AG04450 (cell line): ENCODE measurements around the gene CYFIP2. TPM values are rescaled to one million over a fixed set of nuclear protein-coding genes. Genes with fewer than 3 reads are reported as not detected.

Source experiments
- CTCF ChIA-PET: fragments of 300-600, 350-600 bp; formaldehyde crosslinking; extraction: SDS; loops from one replicate; lab custom pipeline; 2022; ENCODE audit warnings: antibody characterized with exemption, inconsistent platforms; lab: Charles Lee
- POLR2A ChIA-PET: fragments of 350-600 bp; formaldehyde crosslinking; extraction: SDS; loops from one replicate; lab custom pipeline; 2021; ENCODE audit warnings: antibody characterized with exemption, inconsistent platforms; lab: Yijun Ruan, JAX
- DNase-seq: peaks from one replicate; pipeline ENCODE4 v3.0.0-alpha.2; 2011; ENCODE audit warnings: low read depth, low spot score
- H3K27ac ChIP-seq: one replicate; pipeline ENCODE4 v1.5.1; 2012; ENCODE audit warnings: low read depth, low read length, control low read depth
- H3K27me3 ChIP-seq: one replicate; pipeline ENCODE4 v1.6.0; 2012; ENCODE audit warnings: low read length; ENCODE audit not compliant: control insufficient read depth, insufficient read depth
- H3K4me3 ChIP-seq: 2 replicates; pipeline ENCODE4 v1.5.1; 2011; ENCODE audit warnings: mild to moderate bottlenecking, low read depth, low read length, control low read depth
- H3K9me3 ChIP-seq: 2 replicates; pipeline ENCODE4 v1.5.1; 2012; ENCODE audit warnings: low read length; ENCODE audit not compliant: control insufficient read depth, insufficient read depth
- CTCF ChIP-seq: IDR thresholded peaks from 2 replicates; pipeline ENCODE4 v1.5.1; 2011; ENCODE audit warnings: low read depth, low read length, control low read depth, inconsistent platforms
- polyA plus RNA-seq: library from polyadenylated mRNA; depleted of rRNA; stranded (reverse); fragments of >200 nt; gene quantifications from 2 replicates; pipeline ENCODE4 v1.2.3, GENCODE V29; 2011

Gene CYFIP2
- polyA plus RNA-seq, 1 experiment, result 3.2 TPM

GRCh38 chr5:157358871-157359270 is 92.9 kb downstream of the CYFIP2 start:
- no peak for TF ChIP-seq CTCF
- Histone ChIP-seq H3K27ac (no peak overlapping the region), H3K4me3 (no peak overlapping the region), H3K27me3 (no peaks in the 10 kb centered on the region), H3K9me3 (no peaks in the 10 kb centered on the region)
- ChIA-PET POLR2A (no interaction called here), CTCF (interaction anchor here (1.2 to 2.0 kb wide), 4 partner anchors 31 to 384 kb away, joined by 4 to 10 read pairs (median 6); no protein-coding TSS in a partner anchor)
- no peak for DNase-seq

- no peak overlapping the region for H3K4me3 ChIP-seq
- no peaks in the 10 kb centered on the region for H3K27me3 ChIP-seq
- H3K9me3 ChIP-seq, result no peaks in the 10 kb centered on the region
- ChIA-PET CTCF (interaction anchor here (0.9 to 2.0 kb wide), 6 partner anchors 31 to 403 kb away, joined by 3 to 10 read pairs (median 4); no protein-coding TSS in a partner anchor), POLR2A (no interaction called here)
- no peak for TF ChIP-seq CTCF
- DNase-seq, result no peak
- no peak overlapping the region for H3K27ac ChIP-seq
These were observed 93.6 kb downstream of the CYFIP2 start for GRCh38 chr5:157359356-157360055.

- Histone ChIP-seq H3K9me3 (no peaks in the 10 kb centered on the region), H3K4me3 (no peak overlapping the region), H3K27ac (no peak overlapping the region), H3K27me3 (no peaks in the 10 kb centered on the region)
- CTCF ChIA-PET, result interaction anchor here (0.7 to 2.8 kb wide), 4 partner anchors 34 to 381 kb away, joined by 3 to 14 read pairs (median 5); partner anchors contain the start of genes LSM11 and THG1L
- DNase-seq, result no peak
- TF ChIP-seq CTCF, result no peak
- POLR2A ChIA-PET, result no interaction called here
These were observed 96.1 kb downstream of the CYFIP2 start for GRCh38 chr5:157362012-157362411.

- no peak overlapping the region for H3K27ac ChIP-seq
- no peak overlapping the region for H3K4me3 ChIP-seq
- no peak for DNase-seq
- ChIA-PET POLR2A (no interaction called here), CTCF (interaction anchor here (0.7 to 2.8 kb wide), 4 partner anchors 34 to 381 kb away, joined by 3 to 14 read pairs (median 7); partner anchors contain the start of gene LSM11)
- no peaks in the 10 kb centered on the region for H3K27me3 ChIP-seq
- no peak for TF ChIP-seq CTCF
- no peaks in the 10 kb centered on the region for H3K9me3 ChIP-seq
These were observed 96.6 kb downstream of the CYFIP2 start for GRCh38 chr5:157362502-157362901.

- Histone ChIP-seq H3K9me3 (no peaks in the 10 kb centered on the region), H3K4me3 (no peak overlapping the region), H3K27me3 (no peaks in the 10 kb centered on the region), H3K27ac (no peak overlapping the region)
- DNase-seq, result no peak
- POLR2A ChIA-PET, result no interaction called here
- CTCF ChIA-PET, result interaction anchor here (1.8 to 2.8 kb wide), 4 partner anchors 35 to 380 kb away, joined by 7 to 14 read pairs (median 9); partner anchors contain the start of gene LSM11
- no peak for TF ChIP-seq CTCF
These were observed 97.1 kb downstream of the CYFIP2 start for GRCh38 chr5:157362982-157363381.
